Globus pallidus (tissue), 1 donor: ENCODE measurements around the gene NBAS.

Experiments
- DNase-seq: peaks from one replicate; pipeline ENCODE4 v3.0.0-alpha.2; 2015; ENCODE audit warnings: low spot score

The NBAS gene

GRCh38 chr2:15127876-15128275 lies 433.3 kb downstream of the NBAS start:
- DNase-seq: peak; percentile 26

GRCh38 chr2:15127301-15127700 lies 433.8 kb downstream of the NBAS start:
- DNase-seq: no peak

GRCh38 chr2:15126373-15126772 lies 434.8 kb downstream of the NBAS start:
- DNase-seq: no peak

GRCh38 chr2:15122915-15123314 lies 438.2 kb downstream of the NBAS start:
- no peak for DNase-seq

- DNase-seq: no peak
Observed at GRCh38 chr2:15120631-15121030, 440.5 kb downstream of the NBAS start.

GRCh38 chr2:15119722-15120175 lies 441.4 kb downstream of the NBAS start:
- no peak for DNase-seq

GRCh38 chr2:15117409-15118050 lies 443.6 kb downstream of the NBAS start:
- no peak for DNase-seq
